IMR-90 (cell line): ENCODE data around the gene ZBP1. TPM values are rescaled to one million over a fixed set of nuclear protein-coding genes. Genes with fewer than 3 reads are reported as not detected.

ENCODE experiments used
- ATAC-seq: fragments of 200-7000 bp; cut with Tn5 transposase; 2 replicates; pipeline ENCODE4 v1.9.1; 2020; ENCODE audit warnings: low read depth, mild to moderate bottlenecking, moderate library complexity
- BruUV-seq: library from RNA; stranded (reverse); fragments of 400-500 nt; replicated peaks from 2 replicates; lab custom pipeline; 2021; lab: Mats Ljungman, UMichigan
- CTCF ChIA-PET: fragments of 300-600 bp; formaldehyde crosslinking; extraction: SDS; loops from one replicate; lab custom pipeline; 2021; ENCODE audit warnings: antibody characterized with exemption; lab: Yijun Ruan, JAX
- POLR2A ChIA-PET: fragments of 300-600 bp; sonication (Branson Sonifier 250); formaldehyde crosslinking; loops from one replicate; lab custom pipeline; 2022; ENCODE audit warnings: antibody characterized with exemption; ENCODE audit not compliant: unreplicated experiment; lab: Charles Lee
- DNase-seq: peaks from one replicate; pipeline ENCODE4 v3.0.0; 2013
- H2AFZ ChIP-seq: replicated peaks from 2 replicates; pipeline ENCODE3; 2013; ENCODE audit warnings: low read length, mild to moderate bottlenecking; ENCODE audit not compliant: poor library complexity
- H2AK5ac ChIP-seq: 2 replicates; pipeline ENCODE4 v1.6.1; 2013; ENCODE audit warnings: low read depth, low read length, inconsistent platforms
- H2AK9ac ChIP-seq: replicated peaks from 2 replicates; pipeline ENCODE3; 2013; ENCODE audit warnings: mild to moderate bottlenecking, low read depth, low read length, moderate library complexity; ENCODE audit not compliant: poor library complexity
- H2BK120ac ChIP-seq: 2 replicates; pipeline ENCODE4 v1.6.1; 2013; ENCODE audit warnings: low read depth, low read length, inconsistent platforms
- H2BK15ac ChIP-seq: 3 replicates; pipeline ENCODE4 v1.6.1; 2013; ENCODE audit warnings: low read depth, low read length, inconsistent platforms
- H2BK20ac ChIP-seq: 2 replicates; pipeline ENCODE4 v1.6.1; 2013; ENCODE audit warnings: low read depth, mild to moderate bottlenecking, inconsistent platforms, low read length, moderate library complexity
- H2BK5ac ChIP-seq: 2 replicates; pipeline ENCODE4 v1.6.1; 2013; ENCODE audit warnings: mild to moderate bottlenecking, low read depth, low read length, inconsistent platforms; ENCODE audit not compliant: poor library complexity, severe bottlenecking
- H3K14ac ChIP-seq: replicated peaks from 2 replicates; pipeline ENCODE4 v1.6.1; 2013; ENCODE audit warnings: low read depth, low read length, inconsistent platforms
- H3K18ac ChIP-seq: 2 replicates; pipeline ENCODE4 v1.6.1; 2013; ENCODE audit warnings: low read depth, low read length, control low read depth
- H3K23ac ChIP-seq: 2 replicates; pipeline ENCODE4 v1.6.1; 2013; ENCODE audit warnings: low read depth, low read length, inconsistent platforms
- H3K27ac ChIP-seq: 2 replicates; pipeline ENCODE4 v1.5.1; 2013; ENCODE audit warnings: mild to moderate bottlenecking, control low read depth, low read length; ENCODE audit not compliant: insufficient read depth
- H3K27me3 ChIP-seq: 2 replicates; pipeline ENCODE4 v1.6.1; 2013; ENCODE audit warnings: low read length; ENCODE audit not compliant: control insufficient read depth, insufficient read depth
- H3K36me3 ChIP-seq: 2 replicates; pipeline ENCODE4 v1.6.1; 2013; ENCODE audit warnings: low read length, mixed read lengths; ENCODE audit not compliant: control insufficient read depth, insufficient read depth
- H3K4ac ChIP-seq: 2 replicates; pipeline ENCODE4 v1.6.1; 2013; ENCODE audit warnings: low read depth, low read length, inconsistent platforms
- H3K4me1 ChIP-seq: 2 replicates; pipeline ENCODE4 v1.6.1; 2013; ENCODE audit warnings: low read length, mixed read lengths; ENCODE audit not compliant: control insufficient read depth, insufficient read depth
- H3K4me2 ChIP-seq: 2 replicates; pipeline ENCODE4 v1.6.1; 2013; ENCODE audit warnings: low read depth, mild to moderate bottlenecking, control low read depth, low read length, moderate library complexity
- H3K4me3 ChIP-seq: 2 replicates; pipeline ENCODE4 v1.5.1; 2013; ENCODE audit warnings: low read depth, mild to moderate bottlenecking, control low read depth, low read length, moderate library complexity; ENCODE audit not compliant: insufficient read depth
- H3K56ac ChIP-seq: 2 replicates; pipeline ENCODE4 v1.6.1; 2013; ENCODE audit warnings: low read length, inconsistent platforms; ENCODE audit not compliant: insufficient read depth; ENCODE audit errors: extremely low read depth
- H3K79me1 ChIP-seq, 2 experiments: 2 replicates each; pipeline ENCODE4 v1.6.1; 2013; ENCODE audit warnings: low read length in 2 of 2, inconsistent platforms in 1 of 2, low read depth in 1 of 2
- H3K9ac ChIP-seq: 2 replicates; pipeline ENCODE4 v1.6.1; 2013; ENCODE audit warnings: low read depth, low read length, control low read depth
- H3K9me1 ChIP-seq: 2 replicates; pipeline ENCODE4 v1.6.1; 2013; ENCODE audit warnings: low read length, inconsistent platforms; ENCODE audit not compliant: insufficient read depth
- H3K9me3 ChIP-seq: 2 replicates; pipeline ENCODE4 v1.6.1; 2013; ENCODE audit warnings: low read length; ENCODE audit not compliant: control insufficient read depth, insufficient read depth
- H4K20me1 ChIP-seq: 2 replicates; pipeline ENCODE4 v1.6.1; 2013; ENCODE audit warnings: low read length, inconsistent platforms; ENCODE audit not compliant: insufficient read depth
- H4K5ac ChIP-seq: 2 replicates; pipeline ENCODE4 v1.6.1; 2013; ENCODE audit warnings: mild to moderate bottlenecking, low read depth, low read length, control low read depth
- H4K8ac ChIP-seq, 2 experiments: 2 replicates each; pipeline ENCODE4 v1.6.1; 2013; ENCODE audit warnings: low read depth in 2 of 2, low read length in 2 of 2, control low read depth in 1 of 2, inconsistent platforms in 1 of 2
- H4K91ac ChIP-seq: 2 replicates; pipeline ENCODE4 v1.6.1; 2013; ENCODE audit warnings: low read depth, low read length, inconsistent platforms; ENCODE audit not compliant: insufficient read depth
- CEBPB ChIP-seq: IDR thresholded peaks from 2 replicates; pipeline ENCODE4 v1.6.1; 2012; ENCODE audit warnings: low read depth, low read length, improper control_type of control experiment
- CHD1 ChIP-seq: IDR thresholded peaks from 2 replicates; pipeline ENCODE4 v1.6.1; 2012; ENCODE audit warnings: low read depth, low read length, improper control_type of control experiment
- FOS ChIP-seq: fragments of 150-350 bp; IDR thresholded peaks from 2 replicates; pipeline ENCODE4 v1.6.1; 2016; ENCODE audit warnings: low read depth, low read length
- MAFK ChIP-seq: IDR thresholded peaks from 2 replicates; pipeline ENCODE4 v1.6.1; 2012; ENCODE audit warnings: low read depth, low read length, improper control_type of control experiment
- MAZ ChIP-seq: IDR thresholded peaks from 2 replicates; pipeline ENCODE4 v1.6.1; 2012; ENCODE audit warnings: low read depth, mild to moderate bottlenecking, low read length, improper control_type of control experiment, moderate library complexity, borderline replicate concordance
- MXI1 ChIP-seq: IDR thresholded peaks from 2 replicates; pipeline ENCODE4 v1.6.1; 2012; ENCODE audit warnings: low read depth, mild to moderate bottlenecking, low read length, moderate library complexity, borderline replicate concordance
- NFE2L2 ChIP-seq: fragments of 150-350 bp; IDR thresholded peaks from 2 replicates; pipeline ENCODE4 v1.6.1; 2016; ENCODE audit warnings: low read depth, mild to moderate bottlenecking, low read length
- POLR2A ChIP-seq: IDR thresholded peaks from 2 replicates; pipeline ENCODE4 v1.6.1; 2012; ENCODE audit warnings: mild to moderate bottlenecking, low read depth, low read length
- RAD21 ChIP-seq: IDR thresholded peaks from 2 replicates; pipeline ENCODE4 v1.6.1; 2012; ENCODE audit warnings: low read length, improper control_type of control experiment
- RCOR1 ChIP-seq: IDR thresholded peaks from 2 replicates; pipeline ENCODE4 v1.6.1; 2012; ENCODE audit warnings: mild to moderate bottlenecking, low read length, improper control_type of control experiment; ENCODE audit not compliant: insufficient replicate concordance
- RFX5 ChIP-seq: IDR thresholded peaks from 2 replicates; pipeline ENCODE4 v1.8.0; 2012; ENCODE audit warnings: low read depth, mild to moderate bottlenecking, low read length, moderate library complexity
- SMC3 ChIP-seq: fragments of 150-350 bp; IDR thresholded peaks from 2 replicates; pipeline ENCODE4 v1.6.1; 2016; ENCODE audit warnings: low read depth, mild to moderate bottlenecking, antibody characterized with exemption, low read length, moderate library complexity
- WGBS, 2 experiments: methylation state at CpG; one replicate each; pipeline versions ENCODE4 v1.1.5 to v1.1.7; 2013; ENCODE audit warnings: missing lambda C conversion rate in 2 of 2; ENCODE audit not compliant: insufficient read length in 1 of 2; ENCODE audit errors: extremely low coverage in 2 of 2; 5-methylcytosine and 5-hydroxymethylcytosine counted together
- dilution Hi-C: fragments of 300-500 bp; cut with HindIII; formaldehyde crosslinking; loops from one replicate; pipeline ENCODE4 v1.14.3; 2018; ENCODE audit warnings: low sequenced_read_pairs; ENCODE audit not compliant: unreplicated experiment
- in situ Hi-C: fragments of 300-500 bp; cut with MboI; formaldehyde crosslinking; loops from 3 replicates; pipeline ENCODE4 v1.14.3; 2019; ENCODE audit warnings: low sequenced_read_pairs, inconsistent platforms, mixed read lengths
- intact Hi-C: fragments of 100-400 bp; cut with micrococcal nuclease; formaldehyde crosslinking; loops from 2 replicates; pipeline ENCODE4 v1.10.0; 2022
- polyA plus RNA-seq, 3 experiments: library from polyadenylated mRNA; depleted of rRNA; stranded (reverse); fragments of >200 nt; gene quantifications; 2 replicates each; pipeline ENCODE4 v1.2.3, GENCODE V29; 2012; ENCODE audit warnings: low replicate concordance in 1 of 3
- total RNA-seq: library from RNA; depleted of rRNA; stranded (reverse); fragments of >200 nt; gene quantifications from 2 replicates; pipeline ENCODE4 v1.2.3, GENCODE V29; 2012
- TF ChIP-seq, protein P1 (sequence below): fragments of 150-350 bp; IDR thresholded peaks from 2 replicates; pipeline ENCODE4 v1.6.1; 2017; ENCODE audit warnings: mild to moderate bottlenecking, antibody characterized with exemption, low read length, low read depth
- TF ChIP-seq, protein P2 (sequence below): conservative IDR thresholded peaks from 2 replicates; pipeline ENCODE4 v1.5.1; 2012; ENCODE audit warnings: mild to moderate bottlenecking, low read depth, low read length, improper control_type of control experiment
- TF ChIP-seq, protein P3 (sequence below): fragments of 150-350 bp; IDR thresholded peaks from 2 replicates; pipeline ENCODE4 v1.6.1; 2016; ENCODE audit warnings: low read depth, mild to moderate bottlenecking, low read length, moderate library complexity, borderline replicate concordance

Gene ZBP1
- total and polyA plus RNA-seq, 2 of the 4 experiments (the other 2 are of a cell fraction), result not detected

DNA sequence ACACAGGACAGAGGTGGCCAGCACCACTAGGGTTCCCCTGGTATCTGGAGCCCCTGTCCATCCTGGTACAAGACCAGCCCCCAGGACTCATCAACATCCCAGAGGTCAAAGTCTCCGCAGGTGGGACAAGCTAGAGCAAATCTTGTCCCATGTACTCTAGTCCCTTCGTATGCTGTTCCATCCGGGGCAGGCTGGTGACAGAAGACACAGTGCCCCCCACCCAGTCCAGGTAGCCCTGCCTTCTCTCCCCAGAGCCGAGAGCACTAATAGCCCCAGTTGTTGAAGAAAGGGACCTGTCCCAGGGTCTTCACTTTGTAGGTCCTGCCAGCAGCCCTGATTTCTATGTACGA lies 38.2 kb downstream of the ZBP1 start:
- Histone ChIP-seq H2AK9ac (peak overlapping the region; percentile 21), H2AK5ac (no peak overlapping the region), H4K20me1 (no peaks in the 10 kb centered on the region), H2BK15ac (no peak overlapping the region), H3K18ac (peak overlapping the region; percentile 35; the same call in 1 of the 2 replicates), H3K9ac (0 out of 2 replicates have a peak overlapping the region, but pooled peaks have one; percentile 10), H3K4ac (no peak overlapping the region), H2BK5ac (no peak overlapping the region), H3K14ac (no peak overlapping the region), H3K79me1 (no peaks in the 10 kb centered on the region), H3K4me1 (peaks cover 11% of the 10 kb centered on the region), H2AFZ (no peak overlapping the region), H3K9me1 (no peaks in the 10 kb centered on the region; the same call in 1 of the 2 replicates), H3K4me2 (peak overlapping the region; percentile 82), H4K5ac (peak overlapping the region; percentile 49), H2BK120ac (no peak overlapping the region), H3K56ac (no peak overlapping the region), H3K9me3 (peaks cover 3% of the 10 kb centered on the region), H2BK20ac (no peak overlapping the region), H3K27me3 (peaks cover 35% of the 10 kb centered on the region), H4K8ac (peak overlapping the region in 1 of 2 experiments; percentile 69; a peak in 1 of 4 replicates), H3K23ac (no peak overlapping the region), H3K36me3 (no peaks in the 10 kb centered on the region), H4K91ac (no peak overlapping the region), H3K27ac (peak overlapping the region; percentile 57; the same call in 1 of the 2 replicates), H3K4me3 (no peak overlapping the region)
- DNase-seq (no peak), ATAC-seq (no peak)
- CTCF ChIA-PET, result interaction anchor here (0.6 kb wide), 1 partner anchor 28 kb away, joined by 3 read pairs; no protein-coding TSS in a partner anchor
- no CpG with 5 or more reads among the region's 5 CpGs for WGBS, 2 experiments
- BruUV-seq, result no TSS peak
- TF ChIP-seq RCOR1 (no peak), SMC3 (no peak), CHD1 (no peak), NFE2L2 (no peak), MXI1 (no peak), FOS (no peak), RFX5 (no peak), MAZ (no peak), CEBPB (no peak), RAD21 (no peak), MAFK (no peak), POLR2A (no peak)
- TF ChIP-seq, protein P1, sequence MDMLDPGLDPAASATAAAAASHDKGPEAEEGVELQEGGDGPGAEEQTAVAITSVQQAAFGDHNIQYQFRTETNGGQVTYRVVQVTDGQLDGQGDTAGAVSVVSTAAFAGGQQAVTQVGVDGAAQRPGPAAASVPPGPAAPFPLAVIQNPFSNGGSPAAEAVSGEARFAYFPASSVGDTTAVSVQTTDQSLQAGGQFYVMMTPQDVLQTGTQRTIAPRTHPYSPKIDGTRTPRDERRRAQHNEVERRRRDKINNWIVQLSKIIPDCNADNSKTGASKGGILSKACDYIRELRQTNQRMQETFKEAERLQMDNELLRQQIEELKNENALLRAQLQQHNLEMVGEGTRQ, result no peak
- TF ChIP-seq, protein P2, sequence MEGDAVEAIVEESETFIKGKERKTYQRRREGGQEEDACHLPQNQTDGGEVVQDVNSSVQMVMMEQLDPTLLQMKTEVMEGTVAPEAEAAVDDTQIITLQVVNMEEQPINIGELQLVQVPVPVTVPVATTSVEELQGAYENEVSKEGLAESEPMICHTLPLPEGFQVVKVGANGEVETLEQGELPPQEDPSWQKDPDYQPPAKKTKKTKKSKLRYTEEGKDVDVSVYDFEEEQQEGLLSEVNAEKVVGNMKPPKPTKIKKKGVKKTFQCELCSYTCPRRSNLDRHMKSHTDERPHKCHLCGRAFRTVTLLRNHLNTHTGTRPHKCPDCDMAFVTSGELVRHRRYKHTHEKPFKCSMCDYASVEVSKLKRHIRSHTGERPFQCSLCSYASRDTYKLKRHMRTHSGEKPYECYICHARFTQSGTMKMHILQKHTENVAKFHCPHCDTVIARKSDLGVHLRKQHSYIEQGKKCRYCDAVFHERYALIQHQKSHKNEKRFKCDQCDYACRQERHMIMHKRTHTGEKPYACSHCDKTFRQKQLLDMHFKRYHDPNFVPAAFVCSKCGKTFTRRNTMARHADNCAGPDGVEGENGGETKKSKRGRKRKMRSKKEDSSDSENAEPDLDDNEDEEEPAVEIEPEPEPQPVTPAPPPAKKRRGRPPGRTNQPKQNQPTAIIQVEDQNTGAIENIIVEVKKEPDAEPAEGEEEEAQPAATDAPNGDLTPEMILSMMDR, result no peak
- TF ChIP-seq, protein P3, sequence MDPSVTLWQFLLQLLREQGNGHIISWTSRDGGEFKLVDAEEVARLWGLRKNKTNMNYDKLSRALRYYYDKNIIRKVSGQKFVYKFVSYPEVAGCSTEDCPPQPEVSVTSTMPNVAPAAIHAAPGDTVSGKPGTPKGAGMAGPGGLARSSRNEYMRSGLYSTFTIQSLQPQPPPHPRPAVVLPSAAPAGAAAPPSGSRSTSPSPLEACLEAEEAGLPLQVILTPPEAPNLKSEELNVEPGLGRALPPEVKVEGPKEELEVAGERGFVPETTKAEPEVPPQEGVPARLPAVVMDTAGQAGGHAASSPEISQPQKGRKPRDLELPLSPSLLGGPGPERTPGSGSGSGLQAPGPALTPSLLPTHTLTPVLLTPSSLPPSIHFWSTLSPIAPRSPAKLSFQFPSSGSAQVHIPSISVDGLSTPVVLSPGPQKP, result no peak
- dilution Hi-C loops (no loop called here), in situ Hi-C loops (no loop called here), intact Hi-C loops (no loop called here)
- POLR2A ChIA-PET, result no interaction called here
